Measurements from ENCODE around the gene SCAMP4.

The SCAMP4 gene

GRCh38 chr19:1962674-1963073 is 57.5 kb downstream of the SCAMP4 start:
- DNase-seq = no peak

GRCh38 chr19:1967087-1967608 is 61.9 kb downstream of the SCAMP4 start:
- no peak for DNase-seq

GRCh38 chr19:1968279-1969175 is 63.3 kb downstream of the SCAMP4 start:
- DNase-seq = no peak

- no peak for DNase-seq
These were observed 64.2 kb downstream of the SCAMP4 start for GRCh38 chr19:1969176-1970002.

- no peak for DNase-seq
These were observed 65.0 kb downstream of the SCAMP4 start for GRCh38 chr19:1970003-1970805.

GRCh38 chr19:1970806-1971502 is 65.8 kb downstream of the SCAMP4 start:
- DNase-seq = no peak

- no peak for DNase-seq
These were observed 69.4 kb downstream of the SCAMP4 start for GRCh38 chr19:1974381-1975161.

GRCh38 chr19:1975162-1975480 is 69.9 kb downstream of the SCAMP4 start:
- DNase-seq = no peak
